Astrocyte (in vitro differentiated cells and primary cell): ENCODE measurements around the gene CDKN1A.

Experiments used
- CTCF ChIP-seq: IDR thresholded peaks from 2 replicates; pipeline ENCODE4 v1.5.1; 2011; ENCODE audit warnings: low read depth, mild to moderate bottlenecking, inconsistent platforms, low read length, moderate library complexity; ENCODE audit not compliant: insufficient read depth
- EZH2 ChIP-seq: IDR thresholded peaks from 2 replicates; pipeline ENCODE4 v1.6.1; 2012; ENCODE audit warnings: mild to moderate bottlenecking, low read length, inconsistent platforms; ENCODE audit not compliant: insufficient read depth

GRCh38 chr6:36683145-36683655 lies 4.7 kb downstream of the CDKN1A start:
- TF ChIP-seq CTCF (no peak), EZH2 (no peak)
